GM18907 (cell line): ENCODE data around the gene VOPP1.

Source experiments
- ATAC-seq: cut with Tn5 transposase; IDR thresholded peaks from one replicate; pipeline ENCODE4 v1.9.1; 2021; ENCODE audit warnings: mild to moderate bottlenecking, moderate library complexity; ENCODE audit not compliant: unreplicated experiment

The VOPP1 gene

DNA sequence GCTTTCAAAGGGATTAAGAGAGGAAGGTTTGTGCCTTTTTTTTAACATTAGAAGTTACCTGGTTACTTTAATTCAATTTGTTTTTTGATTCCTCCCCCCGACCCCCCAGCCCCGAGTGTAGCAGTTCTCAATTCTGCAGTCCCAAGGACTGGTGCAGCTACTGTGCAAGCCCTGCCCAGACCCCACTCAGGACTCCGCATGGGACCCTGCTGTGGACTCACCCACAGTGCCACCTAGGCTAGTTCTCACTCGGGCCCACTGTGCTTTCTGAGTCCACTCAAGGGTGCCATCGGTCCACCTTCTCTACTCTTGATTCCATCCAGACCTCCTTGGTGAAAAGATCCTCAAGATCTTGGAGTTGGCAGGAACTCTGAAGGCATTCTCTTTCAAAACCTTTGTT, 77.4 kb downstream of the VOPP1 start:
- no peak for ATAC-seq

DNA sequence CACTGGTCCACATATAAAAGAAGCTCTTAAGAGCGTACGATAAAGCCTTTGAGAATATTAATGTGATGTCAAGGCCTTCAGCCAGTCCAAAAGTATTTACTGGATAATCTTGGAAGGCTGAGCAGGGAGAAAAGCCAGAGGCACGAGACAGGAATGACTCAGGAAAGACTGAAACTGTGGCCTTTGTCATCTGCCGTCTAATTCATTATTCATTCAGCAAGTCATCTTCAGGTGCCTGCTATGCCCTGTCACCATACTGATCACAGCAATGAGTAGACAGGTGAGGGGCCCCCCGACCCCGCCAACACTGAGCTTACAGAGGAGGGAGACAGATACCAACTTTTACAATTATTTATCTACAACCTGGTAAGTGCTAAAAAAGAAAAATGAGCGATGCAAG, 78.9 kb downstream of the VOPP1 start:
- no peak for ATAC-seq

DNA sequence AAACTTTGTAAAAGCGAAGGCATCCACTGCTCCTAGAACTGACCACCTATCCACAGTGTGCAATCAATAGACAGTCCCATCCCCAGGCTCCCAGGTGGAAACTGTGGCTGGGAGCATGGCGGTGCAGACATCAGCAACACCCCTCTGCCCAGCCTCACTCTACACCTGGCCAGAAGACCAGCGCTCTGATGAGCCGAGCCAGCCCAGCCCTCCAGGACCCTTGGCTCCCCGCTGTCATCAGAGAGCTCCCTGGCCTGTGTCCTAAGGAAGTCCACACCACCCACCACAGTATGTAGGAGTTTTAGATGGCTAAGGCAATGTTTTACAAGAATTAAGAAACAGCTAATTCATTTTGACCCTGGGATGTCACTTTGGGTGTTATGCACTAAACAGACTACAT, 81.0 kb downstream of the VOPP1 start:
- no peak for ATAC-seq

DNA sequence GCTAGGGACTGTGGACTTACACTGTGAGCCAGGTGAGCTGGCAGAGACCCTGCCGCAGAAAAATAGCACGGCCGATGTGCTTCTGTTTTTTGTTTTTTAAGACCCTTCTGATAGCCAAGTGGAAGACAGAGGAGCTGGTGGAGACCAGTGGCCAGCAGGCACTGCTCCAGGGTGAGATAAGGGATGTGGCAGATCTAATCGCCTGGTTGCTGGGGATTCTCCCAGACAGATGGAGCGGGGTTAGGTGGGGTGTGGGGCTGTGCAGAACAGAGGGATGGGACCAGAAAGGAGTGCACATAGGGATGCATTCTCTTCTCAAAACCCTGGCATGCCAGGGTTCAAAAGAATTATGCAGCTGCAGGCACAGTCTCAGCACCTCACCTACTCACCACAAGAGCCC, 82.2 kb downstream of the VOPP1 start:
- no peak for ATAC-seq

DNA sequence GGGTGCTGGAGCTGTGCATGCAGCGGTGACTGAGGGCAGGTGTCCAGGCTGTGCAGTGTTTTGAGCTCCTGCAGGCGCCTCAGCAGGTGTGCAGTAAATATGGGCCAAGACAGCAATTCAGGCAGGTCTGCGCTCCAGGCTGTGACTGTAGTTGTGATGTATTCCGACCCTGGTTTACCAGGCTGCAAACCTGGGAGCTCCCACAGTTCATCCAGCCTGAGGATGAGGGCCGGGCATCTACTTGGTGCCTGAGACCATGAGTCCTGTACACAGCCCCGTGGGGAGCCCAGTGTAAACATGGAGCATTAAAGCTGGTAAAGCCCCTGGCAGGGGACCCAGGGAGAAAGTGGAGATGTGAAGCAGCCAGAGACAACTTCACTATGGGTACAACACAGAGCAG, 82.8 kb downstream of the VOPP1 start:
- no peak for ATAC-seq

DNA sequence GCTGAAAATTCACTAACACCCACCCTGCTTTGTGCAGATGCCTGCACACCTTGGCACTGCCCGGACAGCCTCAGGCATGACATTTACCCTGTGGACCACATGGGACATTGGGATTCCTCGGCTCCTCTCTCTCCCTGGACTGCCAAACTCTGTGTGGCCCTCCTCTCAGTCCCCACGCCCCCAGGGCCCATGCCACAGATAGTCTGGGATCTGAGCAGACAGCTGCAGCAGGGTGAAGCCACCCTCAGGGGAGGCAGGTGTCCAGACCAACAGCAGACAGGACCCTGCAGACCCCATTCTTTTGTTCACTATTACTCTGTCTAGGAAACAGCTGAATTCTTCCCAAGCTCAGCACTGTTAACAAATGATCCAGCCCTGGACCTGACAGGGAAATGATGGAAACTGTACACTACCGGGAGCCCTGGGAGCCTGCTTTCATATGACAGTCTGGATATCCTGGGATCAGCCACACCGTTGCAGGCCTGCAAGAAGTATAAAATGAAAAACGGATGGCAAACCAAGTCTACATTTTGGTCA, 83.4 kb downstream of the VOPP1 start:
- no peak for ATAC-seq

DNA sequence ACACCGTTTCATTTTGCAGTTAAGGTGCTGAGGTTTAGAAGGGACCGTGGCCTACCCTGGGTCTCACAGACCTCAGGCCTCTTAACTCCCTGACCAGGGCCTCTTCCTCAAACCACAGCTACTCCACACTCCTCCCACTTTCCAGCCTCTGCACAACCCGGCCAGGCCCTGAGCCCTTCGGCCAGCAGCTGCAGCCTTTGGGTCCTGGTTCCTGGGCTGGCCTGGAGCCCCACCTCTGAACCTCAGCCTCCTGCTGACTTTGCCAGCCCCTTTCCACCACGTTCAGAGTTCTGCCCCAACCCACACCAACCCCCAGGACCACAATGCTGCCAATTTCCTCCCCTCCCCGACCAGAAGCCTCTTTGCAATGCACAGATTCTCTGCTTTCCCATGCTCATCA, 84.1 kb downstream of the VOPP1 start:
- ATAC-seq: no peak

DNA sequence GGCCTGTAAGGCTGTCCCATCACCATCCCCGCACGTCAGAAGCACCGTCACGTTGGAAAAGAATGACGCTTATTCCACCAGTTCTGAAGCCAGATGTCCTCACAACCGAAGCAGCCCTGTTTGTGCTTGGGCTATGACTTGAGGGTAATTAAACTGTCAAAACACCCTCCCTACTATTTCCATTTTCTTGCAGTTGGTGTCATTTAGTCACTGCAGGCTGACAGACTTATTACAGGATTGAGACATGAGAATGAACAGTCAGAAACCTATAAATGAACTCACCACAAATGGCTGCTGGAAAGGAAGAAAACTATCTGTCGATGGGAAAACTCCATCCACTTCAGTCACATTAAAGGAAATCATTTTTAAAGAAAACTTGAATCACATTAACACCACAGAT, 85.3 kb downstream of the VOPP1 start:
- no peak for ATAC-seq

DNA sequence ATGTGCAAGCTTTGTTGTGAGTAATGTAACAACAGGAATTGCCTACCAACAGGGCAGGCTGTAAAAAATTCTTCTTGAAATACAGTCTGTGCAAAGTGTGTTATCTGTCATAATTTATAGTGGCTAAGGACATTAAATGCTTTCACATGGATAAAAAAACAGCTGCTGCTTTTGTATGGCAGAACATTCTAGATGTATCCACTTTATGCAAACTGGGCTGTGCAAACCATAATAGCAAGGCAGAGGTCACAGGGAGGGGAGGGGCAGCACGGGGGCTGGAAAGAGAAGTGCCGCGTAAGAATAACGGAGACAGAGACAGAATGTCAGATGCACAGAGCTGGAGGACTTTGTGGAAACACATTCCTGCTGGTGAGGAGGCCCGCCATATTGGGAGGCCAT, 86.1 kb downstream of the VOPP1 start:
- ATAC-seq: no peak

DNA sequence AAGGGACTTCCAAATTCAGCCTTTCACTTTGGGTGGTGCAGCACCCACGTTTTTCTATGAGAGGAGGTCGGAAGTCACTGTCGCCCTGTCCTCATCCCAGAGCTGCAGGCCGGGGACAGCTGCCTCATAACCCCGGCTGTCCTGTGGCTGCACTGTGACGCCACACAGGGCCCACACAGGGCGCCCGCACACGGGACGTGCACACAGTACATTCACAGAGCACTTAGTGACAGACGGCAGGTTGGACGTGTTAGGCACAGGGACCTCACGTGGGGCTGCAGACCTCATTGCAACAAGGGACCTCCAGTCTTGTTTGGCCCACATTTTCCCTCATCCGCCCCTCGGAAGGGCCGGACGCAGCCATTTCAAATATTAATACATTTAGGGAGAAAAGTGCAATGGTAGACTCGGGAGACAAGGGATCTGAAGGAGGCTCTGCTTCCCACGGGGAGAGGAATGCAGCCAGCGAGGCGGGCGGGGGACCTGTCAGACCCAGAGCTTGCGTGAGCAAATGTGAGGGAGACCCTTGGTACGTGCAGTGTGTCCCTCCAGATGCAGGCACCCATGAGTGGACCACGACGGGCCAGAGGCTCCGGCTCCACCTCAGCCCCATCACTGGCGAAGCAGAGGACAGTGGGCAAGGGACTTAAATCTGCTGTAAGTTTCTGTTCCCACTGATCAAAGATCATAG, 86.7 kb downstream of the VOPP1 start:
- ATAC-seq: no peak

DNA sequence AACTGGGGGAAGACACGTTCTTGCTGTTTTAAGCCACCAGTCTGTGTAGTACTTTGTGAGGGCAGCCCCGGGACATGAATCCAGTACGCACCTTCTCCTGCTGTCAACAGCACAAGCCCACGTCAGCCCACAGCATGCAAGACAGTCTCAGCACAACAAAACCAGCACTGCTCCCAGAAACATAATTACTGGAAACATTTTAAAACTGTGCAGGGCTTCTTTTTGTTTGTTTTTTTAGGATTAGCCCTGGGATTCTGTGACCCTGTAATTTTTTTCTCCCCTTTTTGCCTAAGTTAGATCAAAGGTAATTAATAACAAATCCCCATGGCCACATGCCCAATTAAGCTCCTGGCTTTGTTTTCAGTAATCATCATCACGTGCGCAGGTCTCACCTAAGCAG, 87.5 kb downstream of the VOPP1 start:
- no peak for ATAC-seq

DNA sequence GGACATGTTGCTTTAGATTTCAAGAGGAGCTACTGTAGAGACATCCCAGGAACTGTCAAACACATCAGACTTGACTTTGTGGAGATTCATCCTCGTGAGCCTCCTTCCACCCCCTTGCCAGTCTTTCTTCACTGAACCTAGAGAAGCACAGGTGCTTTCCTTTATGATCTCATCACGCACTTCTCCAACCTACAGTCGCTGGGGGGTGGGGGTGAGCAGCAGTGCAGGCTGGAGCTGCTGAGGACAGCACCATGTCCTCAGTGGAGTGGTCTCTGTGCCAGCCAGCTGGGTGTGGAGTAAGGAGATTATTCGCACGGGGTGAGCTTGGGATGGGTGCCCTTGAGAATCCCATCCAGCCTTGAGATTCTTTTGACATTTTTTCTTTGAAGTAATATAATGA, 88.1 kb downstream of the VOPP1 start:
- no peak for ATAC-seq

DNA sequence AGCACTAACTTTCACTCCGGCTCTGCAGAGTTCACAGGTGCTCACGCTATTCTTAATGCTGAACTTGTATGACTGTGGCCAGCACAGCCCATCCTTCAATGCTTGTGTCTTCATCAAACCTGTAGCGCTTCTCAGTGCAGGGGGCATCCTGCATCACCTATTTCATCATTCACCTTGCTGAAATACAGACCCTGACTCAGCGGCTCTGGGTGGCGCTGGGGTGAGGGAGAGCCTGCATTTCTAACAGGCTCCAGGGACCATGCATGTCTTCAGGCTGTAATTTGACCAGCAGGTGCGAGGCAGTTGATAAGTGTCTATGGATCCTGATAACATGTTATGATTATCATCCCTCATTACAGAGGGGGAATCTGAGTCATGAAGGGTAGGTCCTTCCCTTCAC, 89.3 kb downstream of the VOPP1 start:
- no peak for ATAC-seq

DNA sequence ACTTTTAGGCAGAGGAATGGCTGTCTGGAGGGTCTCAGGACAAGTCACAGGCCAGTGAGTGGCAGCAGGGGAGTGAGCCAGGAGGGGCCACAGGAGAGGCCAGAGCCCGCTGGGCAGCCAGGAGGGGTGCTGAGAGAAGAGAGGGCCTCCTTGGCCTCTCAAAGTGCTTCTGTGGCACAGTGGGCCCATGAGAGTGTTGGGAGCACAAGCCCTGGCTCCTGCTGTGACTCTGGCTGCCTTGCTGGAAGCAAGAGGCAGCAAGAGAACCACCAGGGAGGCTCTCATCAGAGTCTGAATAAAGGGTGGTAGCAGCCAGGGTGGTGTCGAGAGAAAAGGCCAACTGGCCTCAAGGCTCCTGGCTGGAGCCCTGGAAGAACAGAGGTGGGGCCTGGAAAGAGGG, 91.1 kb downstream of the VOPP1 start:
- no peak for ATAC-seq

DNA sequence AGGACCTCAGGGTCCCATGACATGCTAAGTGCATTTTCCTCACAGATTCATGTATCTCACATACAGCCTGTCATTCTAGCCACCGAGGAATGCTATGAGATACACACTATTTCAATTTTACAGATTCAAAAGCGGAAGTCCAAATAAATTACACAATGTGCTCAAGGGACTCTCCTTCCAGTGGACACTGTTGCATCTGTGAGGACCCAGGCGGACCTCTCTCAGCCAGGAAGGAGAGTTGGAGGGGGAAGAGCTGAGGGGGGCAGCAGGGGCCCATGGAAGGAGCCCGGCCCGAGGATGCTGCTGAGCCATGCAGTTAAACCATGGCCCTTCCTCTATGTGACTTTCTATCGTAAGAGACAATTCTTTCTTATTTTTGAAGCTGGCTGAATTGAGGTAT, 93.6 kb downstream of the VOPP1 start:
- ATAC-seq: no peak

DNA sequence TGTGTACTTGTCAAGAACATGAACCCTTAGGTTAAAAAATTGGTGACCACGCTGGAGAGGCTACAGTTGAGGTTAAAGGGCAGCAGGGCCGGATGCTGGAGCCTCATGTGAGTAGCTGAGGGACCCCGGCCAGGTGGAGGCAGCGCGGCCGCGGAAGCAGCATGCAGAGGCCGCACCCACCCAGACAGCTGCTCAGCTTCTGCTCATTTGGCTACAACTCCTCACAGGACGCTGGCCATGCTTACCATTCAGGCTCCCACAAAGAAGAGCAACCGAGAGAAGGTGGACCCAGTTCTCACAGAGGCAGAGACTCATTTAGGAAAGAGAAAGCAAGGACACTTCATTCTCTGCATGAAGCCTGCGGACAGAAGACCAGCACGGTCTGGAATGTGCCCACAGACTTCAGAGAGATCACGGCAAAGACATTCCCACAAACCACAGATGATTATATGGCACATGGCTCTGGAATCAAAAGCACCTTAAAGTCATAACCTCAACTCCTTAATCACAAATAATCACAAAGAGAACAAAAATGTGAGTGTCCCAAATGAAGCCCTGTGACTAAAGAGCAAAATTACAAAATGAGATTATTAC, 94.4 kb downstream of the VOPP1 start:
- no peak for ATAC-seq

DNA sequence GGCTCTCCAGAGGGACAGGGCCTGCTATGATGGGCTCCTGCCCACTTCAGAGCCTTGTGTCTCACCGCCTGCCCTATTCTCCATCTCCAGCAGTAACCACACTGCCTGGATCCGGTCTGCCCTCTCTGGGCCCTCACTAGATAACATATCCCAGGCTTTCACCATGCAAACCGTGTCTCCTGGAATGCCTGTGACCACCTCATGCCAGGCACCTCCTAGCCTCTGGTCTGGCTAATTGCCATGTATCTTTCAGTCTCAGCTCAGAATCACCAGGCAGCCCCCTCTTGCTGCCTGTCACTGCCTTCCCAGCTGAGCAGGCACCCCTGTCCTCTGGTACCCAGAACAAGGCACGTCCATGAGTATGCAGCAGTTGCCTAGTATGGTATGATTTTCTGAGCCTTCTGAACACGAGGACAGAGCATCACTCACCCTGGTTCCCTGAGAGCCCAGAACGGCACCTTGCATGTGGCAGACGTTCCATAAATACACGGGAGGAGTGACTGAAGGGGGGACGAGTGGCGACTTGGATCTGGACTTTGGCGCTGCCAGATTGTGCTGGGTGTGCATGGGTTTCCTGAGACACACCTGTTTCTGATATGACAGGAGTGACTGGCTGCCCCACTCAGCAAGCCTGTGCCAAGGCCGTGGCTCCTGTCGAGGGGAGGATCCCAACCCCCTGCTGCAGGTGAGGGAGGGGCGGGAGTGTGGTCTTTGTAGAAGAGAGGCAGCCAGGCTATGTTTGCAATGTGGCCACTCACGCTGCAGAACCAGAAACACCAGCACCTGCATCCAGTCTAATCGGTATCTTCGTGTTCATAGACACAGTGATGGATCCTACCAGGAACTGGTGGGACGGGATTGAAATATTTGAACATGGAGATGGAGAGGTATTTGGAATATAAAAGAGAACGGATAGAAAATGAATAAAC, 95.2 kb downstream of the VOPP1 start:
- ATAC-seq: no peak

DNA sequence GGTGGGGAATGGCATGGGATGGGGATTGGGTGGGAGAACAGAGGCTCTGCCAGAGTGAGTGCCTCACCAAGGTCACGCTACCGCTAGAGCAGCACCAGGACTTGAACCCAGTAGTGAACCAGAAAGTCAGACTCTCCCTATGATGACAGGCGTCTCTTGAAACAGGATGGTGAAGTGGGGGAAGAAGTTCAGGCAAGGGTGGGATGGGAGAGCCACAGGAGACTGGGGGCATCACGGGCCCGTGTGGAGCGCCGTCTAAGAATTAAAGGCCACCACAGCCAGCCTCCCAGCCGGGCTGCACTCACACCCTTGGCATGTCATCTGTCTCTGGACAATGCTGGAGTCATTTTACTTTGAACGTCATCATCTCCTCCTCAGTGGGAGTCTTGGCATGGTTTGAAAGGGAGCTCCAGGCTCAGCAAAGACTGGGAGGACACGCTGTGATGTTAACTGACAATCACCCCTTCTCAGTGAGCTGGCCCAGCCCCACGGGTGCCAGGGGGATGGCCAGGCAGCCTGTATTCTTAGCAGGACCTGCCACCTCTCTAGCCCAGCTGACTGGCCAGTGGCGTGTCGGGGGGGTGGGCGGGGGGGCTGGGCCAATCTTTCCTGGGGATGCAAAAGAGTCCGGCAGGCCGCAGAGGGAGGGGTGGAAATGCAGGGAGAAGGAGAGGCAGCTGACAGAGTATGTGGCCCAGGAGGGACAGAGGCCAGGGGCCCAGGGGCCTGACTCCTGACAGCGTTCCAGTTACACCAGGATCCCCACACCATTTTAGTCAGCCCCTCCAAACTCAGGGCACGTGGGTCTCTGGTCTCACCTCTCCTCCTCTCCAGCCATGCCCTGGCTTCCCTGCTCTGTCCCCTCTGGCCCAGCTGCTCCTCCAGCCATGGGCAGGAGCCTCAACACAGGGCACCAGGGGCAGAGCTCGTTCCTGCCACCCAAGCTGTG, 96.2 kb downstream of the VOPP1 start:
- ATAC-seq: no peak

DNA sequence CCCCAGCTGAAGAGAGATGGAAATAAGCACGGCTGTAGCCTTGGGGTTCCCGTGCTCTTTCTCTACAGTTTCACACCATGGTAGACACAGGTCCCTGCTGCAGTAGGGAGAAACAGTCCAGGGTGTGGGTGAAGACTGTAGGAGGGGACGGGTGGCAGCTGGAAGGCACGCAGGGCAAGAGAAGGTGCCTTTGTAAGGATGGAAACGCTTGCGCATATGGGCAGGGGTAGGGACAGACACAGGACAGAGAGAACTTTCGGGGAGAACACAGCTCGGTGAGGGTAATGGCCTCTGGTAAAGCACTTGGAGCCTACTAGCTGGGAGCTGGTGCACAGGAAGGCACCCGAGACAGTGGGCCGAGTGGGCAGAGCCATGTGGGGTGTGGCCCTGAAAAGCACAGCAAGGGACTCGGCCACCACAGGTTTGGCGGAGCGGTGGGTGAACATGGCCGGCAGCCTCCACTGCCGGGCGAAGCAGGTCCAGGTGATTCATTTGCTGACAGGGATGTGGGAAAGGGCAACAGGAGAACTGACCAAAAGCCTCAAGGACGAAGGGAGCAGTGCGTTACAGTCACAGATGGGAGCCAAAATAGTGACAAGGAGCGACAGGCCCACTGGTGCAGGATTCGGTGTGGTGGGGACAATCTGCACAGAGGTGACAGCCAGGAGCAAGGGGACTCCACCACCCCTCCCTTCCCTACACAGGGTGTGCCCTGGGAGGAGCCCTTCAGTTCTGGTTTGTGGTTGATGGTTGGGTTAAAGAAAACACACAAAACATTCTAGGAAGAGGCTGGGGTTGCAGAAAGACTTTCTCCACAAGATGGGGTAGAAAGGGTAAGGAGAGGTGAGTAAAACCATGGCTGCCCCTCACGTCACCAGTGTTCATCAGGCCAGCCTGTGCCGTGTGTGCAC, 97.1 kb downstream of the VOPP1 start:
- no peak for ATAC-seq

DNA sequence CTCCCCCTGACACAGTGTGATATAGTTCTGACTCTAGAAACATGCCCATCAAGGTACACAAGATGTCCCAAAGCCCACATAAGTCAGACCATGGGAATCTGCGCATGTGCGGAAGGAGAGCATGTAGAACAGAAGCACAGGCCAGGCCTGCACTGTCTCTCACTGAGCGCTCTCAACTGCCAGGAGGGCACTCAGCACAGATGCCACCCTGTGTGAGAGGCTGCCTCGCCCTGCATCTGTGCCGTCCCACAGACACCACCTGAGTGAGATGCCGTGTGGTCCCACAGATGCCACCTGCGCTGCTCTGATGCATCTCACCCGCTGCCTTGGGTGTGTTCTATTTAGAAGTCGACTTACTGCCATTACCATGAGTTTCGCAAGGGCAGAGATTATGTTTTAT, 98.4 kb downstream of the VOPP1 start:
- no peak for ATAC-seq
